SK-N-MC (cell line): ENCODE data around the gene IRF6.

Experiments used
- EZH2 ChIP-seq: fragments of 200-600 bp; sonication (generic); IDR thresholded peaks from one replicate; pipeline ENCODE4 v1.6.1; 2017; ENCODE audit warnings: antibody characterized with exemption
- POLR2AphosphoS5 ChIP-seq: IDR thresholded peaks from 2 replicates; pipeline ENCODE4 v1.6.1; 2012; ENCODE audit warnings: mild to moderate bottlenecking, low read depth, low read length, borderline replicate concordance

GRCh38 chr1:209759829-209760359 lies 46.0 kb downstream of the IRF6 start:
- TF ChIP-seq EZH2 (no peak), POLR2AphosphoS5 (no peak)
